HG03139 (cell line): Measurements from ENCODE around the gene MPPED2.
"Not testable (repeated sequence)": the region's sequence is repeated elsewhere in the genome, so short reads cannot be mapped to it uniquely, and the experiment has no call there.

Source experiments
- ATAC-seq: cut with Tn5 transposase; IDR thresholded peaks from one replicate; pipeline ENCODE4 v1.9.1; 2021; ENCODE audit not compliant: unreplicated experiment

MPPED2 gene

DNA sequence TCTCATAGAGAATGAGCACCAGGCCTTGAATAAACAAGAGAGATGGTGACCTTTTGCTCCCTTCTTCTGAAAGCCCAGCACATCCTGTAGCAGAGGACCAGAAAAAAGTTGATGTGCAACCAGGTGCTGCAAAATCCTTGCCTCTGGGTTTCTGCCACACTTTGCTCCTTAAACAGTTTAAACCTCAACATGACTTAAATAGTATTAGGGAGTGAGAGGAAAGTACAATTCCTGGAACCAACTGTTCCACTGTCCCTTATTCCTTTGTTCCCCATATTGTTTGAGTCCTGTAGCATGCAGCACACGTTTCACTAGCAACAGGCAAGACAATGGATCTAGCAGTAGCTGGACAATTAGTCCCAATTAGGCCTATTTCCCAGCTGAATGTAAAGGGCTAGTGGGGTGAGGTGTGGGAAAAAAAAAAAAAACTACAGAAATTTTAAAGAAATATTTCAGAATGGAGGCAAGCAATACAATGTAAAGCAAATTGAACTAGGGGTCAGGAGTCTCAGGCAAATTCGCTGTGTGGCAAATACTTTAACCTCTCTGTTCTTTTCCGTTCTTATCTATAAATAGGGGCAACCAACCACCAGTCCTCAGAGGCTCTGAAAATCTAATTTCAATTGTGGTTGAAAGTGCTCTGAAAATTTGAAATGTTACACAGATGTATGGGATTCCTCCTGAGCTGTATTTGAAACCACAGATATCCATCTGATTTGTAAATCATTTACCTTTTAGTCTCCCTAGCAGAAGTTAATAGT is 6.6 kb downstream of the MPPED2 start:
- ATAC-seq = no peak

DNA sequence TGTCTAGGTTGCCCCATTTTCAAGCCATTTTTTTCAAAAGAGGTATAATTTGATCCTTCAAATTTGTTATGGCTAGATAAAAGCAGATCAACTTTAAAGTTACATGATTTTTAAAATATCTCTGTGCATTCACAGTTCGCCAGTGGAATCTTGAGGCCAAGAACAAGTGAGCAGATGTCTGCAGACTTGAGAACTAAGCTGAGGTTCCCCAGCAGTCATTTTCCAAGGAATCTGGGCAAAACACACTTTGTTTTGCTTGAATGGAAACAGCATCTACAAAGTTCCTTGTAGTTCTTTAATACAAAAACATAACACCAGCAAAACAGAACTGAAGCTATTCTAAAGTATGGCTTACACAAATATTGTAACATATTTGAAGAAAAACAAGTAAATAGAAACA is 7.7 kb downstream of the MPPED2 start:
- ATAC-seq = no peak

DNA sequence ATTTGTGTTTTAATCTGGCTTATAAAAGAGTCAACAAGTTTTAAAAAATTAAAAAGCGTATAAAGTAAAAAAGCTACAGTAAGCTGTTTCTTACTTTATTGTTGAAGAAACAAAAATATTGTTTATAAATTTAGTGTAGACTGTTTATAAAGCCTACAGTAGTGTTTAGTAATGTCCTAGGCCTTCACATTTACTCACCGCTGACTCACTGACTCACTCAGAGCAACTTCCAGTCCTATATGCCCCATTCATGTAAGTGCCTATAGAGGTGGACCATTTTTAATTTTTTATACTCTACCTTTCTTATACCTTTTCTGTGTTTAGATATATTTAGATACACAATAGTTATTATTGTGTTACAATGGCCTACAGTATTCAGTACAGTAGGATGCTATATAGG is 12.2 kb downstream of the MPPED2 start:
- no peak for ATAC-seq

DNA sequence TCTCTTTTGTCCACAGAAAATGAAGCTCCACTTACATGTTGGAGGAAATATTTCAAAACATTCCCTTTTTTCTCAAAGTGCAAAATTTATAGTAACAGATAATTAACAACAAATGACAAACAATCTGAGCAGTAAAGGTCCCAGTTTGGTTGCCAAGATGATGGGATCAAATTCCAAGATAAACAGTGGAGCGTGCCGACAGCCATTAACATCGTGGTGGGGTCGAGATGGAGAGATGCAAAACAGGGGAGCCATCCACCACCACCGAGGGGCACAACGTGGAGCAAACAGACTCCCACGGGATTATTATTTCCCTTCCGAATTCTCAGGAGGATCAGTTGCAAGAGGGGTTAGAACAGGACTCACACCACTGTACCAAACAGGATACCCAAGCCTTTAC is 17.2 kb downstream of the MPPED2 start:
- ATAC-seq = no peak

DNA sequence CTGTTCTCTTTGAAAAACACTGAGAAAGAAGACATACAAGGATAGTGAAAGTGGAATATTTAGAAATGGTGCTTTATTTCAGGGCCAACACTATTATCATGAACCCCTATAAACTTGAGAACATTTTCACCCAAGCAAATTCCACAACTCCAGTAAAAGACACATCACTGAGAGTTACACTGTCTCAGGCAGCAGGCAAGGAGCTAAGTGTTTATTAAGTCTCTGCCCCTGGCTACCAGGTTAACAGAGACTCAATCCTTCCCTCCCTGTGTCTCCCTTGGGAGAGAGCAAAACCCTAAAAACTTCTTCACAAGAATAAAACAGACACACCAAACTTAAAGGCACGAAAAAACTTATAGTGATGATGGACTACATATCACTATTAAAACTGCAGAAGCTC is 18.5 kb downstream of the MPPED2 start:
- no peak for ATAC-seq

DNA sequence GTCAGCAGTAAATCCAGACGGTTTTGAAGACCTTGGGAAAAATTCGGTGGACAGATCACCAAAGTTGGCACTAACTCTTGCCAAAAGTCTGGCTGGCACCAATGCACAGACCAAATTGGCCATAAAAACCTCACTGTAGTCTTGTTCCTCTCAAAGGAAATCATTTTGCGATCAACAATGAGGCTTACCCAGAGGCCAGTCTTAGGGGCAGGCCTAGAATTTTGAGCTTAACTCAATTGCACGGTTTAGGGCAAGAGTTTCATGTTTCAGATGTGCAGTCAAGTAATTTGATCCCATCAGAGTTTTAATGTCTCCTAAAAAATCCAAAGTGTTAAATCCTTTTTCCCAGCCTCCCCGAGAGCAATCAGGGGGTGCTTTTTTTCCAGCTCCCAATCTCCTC is 19.0 kb downstream of the MPPED2 start:
- no peak for ATAC-seq

DNA sequence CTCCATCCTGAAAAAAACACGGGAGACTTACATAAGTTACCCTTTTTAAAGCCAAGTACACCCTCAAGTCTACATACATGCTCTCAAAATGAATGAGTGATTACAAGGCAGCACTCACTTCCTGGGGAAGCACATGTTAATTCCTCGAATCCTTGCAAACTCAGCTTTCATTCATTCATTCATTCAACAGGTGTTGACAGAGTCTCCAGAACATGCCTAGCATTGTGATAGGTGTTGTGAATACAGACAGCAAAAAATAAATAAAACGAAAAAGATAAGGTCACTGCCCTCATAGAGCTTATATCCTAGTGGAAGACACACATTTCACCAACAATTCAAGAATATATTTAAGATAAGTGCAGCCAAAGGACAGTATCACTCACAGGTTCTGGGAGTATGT is 19.7 kb downstream of the MPPED2 start:
- no peak for ATAC-seq

DNA sequence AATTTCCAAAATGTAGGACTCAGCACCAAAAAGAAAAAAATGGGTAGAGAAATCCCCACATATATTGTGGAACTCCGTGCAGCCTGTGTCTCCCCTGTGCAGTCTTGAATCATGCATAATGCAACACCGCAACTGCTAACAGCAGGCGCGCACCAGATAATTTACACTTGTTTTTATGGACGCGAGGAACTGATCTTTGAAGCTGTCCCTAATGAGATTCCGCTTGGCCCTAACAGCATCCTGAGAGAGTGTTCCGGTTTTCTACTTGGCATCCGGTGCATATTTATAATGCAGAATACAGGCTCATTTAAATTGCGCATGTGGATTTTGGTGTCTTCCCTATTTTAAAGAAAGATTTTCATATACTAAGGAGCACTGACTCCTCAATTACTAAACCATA is 21.1 kb downstream of the MPPED2 start:
- no peak for ATAC-seq

DNA sequence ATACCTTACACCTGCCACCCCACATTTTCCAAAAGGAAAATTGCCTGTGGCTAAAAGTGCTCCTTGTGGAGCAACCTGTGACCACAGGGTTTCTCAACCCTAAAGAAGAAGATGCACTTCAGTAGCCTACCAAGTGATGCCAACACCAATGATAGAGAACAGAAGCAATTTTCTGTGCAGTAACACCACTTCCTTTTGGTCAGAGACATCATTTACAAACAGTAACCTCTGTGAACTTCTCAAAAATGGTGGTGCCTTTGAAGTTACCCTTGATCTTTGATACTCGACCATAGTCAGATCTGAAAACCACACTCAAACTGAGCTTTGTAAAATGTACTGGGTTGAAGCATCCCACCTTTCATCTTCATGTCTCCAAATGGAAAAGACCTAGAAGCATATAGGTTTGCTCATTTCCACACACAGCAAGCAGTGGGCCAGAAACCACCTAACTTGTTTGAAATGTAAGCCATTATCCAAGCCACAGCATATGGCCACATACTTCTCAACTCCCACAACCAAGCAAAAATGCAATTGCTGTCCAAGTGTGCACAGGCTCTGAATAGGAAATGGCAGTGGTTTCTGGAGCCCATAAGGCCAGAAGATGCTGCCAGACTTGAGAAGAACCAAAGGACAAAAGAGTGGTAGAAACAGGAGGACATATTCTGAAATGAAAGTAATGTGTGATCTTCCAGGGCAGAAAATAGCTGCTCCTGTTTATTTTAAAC is 24.3 kb downstream of the MPPED2 start:
- no peak for ATAC-seq

DNA sequence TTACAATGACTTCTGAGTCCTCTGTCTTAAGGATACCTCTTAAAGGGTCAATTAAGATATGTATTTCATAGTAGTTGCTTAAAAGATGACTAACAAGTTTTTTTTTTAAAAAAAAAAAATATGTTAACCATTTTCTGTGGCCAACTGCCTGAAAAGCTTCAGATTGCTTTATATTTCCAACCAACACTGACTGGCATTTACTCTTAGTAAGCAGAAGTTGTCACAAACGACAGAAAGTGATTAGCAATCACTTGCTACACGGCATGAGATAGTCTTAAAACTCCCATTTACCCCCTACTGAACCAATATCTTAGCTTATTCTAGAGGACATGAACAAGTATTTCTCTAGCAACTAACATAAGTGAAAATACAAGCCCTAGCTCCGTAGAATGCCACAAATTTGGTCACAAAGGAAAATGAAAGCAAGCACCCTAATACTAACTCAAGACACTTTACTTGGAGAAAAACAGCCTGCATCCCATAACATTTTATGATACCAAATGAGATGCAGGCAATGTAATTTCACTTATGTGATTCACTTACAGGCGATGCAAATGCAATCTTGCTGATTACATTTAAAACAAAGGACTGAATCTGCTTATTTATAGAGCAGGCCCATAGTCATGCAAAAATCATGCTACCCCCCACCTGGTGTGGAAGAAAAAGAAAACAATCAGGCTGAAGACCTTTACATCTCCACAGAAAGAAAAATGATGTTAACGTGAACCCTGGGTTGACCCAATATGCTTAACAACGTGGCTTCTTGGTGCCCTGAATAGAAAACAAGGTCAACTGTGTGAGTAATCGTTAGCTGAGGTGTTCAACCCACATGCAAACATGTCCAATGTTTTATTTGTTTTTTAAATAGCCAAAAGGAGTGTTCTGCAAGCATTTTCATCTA is 25.7 kb downstream of the MPPED2 start:
- ATAC-seq = no peak

DNA sequence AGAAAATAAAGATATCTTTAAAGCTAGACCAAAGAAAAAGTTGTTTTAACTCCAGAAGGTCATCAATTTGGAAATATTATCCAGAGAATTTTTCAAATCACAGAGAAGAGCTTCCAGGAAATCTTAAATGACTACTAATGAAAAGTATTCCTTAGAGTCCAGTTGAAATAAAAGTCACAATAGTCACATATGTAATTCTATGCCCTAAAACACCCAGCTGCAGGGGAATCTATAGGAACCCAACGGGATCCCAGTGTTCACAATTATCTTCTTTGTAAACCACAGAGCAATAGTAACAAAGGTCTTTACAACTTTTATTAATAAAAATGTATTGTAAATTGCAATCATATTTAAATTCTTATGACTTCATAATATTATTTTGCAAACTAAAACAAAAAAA is 27.1 kb downstream of the MPPED2 start:
- ATAC-seq = no peak

DNA sequence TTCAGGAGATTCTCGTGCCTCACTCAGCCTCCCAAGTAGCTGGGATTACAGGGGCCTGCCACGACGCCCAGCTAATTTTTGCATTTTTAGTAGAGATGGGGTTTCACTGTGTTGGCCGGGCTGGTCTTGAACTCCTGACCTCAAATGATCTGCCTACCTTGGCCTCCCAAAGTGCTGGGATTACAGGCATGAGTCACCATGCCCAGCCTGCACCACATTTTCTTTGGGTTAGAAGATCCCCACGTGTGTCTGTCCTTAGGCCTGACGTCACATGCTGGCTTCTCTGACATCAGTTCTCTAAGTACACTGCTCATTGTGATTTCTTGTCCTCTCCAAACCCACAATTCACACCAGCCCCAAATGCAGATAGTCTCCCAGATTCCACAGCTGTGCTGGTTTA is 31.6 kb downstream of the MPPED2 start:
- not testable (repeated sequence) for ATAC-seq

DNA sequence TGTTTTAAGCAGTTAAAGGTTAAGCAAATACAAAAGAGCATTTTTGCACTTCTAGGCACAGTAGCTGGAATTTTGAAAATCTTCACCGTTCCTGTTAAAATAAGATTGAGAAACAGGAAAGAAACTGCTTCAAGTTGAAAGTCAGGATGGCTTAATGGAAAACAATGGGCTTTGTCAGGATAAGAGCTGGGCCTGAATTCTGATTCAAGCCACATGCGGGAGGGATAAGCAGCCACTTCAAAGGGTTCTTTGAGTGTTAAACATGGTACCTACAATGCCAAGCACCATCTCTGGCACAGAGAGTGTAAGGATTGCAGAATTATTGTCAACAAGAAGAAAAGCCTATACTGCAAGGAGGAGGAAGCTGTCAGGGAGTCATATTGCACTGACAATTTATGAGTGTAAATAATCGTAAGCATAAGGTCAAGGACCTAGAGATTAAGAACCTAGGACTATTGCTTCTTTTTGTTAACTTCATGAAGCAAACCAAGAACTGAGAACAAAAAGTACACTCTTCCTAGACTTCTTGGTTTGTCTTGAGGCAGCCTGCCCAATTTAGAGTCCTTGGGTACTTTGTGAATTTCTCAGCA is 32.5 kb downstream of the MPPED2 start:
- ATAC-seq = no peak

DNA sequence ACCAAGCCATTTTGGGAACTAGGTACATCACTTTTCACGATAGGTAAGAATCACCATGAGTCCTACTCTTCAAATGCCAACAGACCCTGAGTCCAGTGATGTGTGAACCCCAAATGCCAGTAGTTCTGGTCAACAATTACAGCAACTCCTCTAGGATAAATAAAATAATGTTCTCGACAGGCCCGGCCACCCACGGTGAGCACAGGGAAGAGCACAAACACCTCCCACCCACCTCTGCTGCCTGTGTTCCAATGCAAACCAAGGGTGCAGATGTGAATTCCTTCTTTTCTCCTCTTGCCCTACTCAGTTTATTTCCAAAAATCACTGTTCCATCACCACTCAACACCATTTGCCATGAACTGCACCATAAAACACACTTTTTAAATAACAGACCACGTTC is 33.3 kb downstream of the MPPED2 start:
- no peak for ATAC-seq

DNA sequence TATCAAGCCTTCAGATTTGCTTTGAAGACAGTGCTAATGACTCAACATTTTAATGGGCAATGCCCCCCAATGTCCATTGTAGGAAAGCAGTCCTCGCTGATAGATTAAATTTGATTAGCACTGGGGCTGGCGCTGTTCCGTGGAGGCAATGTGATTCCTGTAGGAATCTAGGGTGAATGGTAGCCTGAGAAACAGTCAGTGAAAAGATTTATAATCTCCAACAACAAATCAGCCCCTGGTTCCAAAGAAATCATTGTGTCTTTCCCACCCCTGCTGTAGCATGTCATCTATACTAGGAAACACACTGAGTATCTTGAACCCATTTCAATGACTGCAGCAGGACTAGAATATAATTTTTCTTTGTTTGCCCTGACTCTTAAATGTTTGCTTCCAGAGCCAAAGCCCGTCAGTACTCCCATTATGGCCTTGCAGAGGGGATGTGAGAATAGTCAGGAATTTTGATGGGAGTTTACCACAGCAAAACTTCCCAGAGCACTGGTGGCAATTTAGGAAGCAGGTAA is 36.1 kb downstream of the MPPED2 start:
- no peak for ATAC-seq

DNA sequence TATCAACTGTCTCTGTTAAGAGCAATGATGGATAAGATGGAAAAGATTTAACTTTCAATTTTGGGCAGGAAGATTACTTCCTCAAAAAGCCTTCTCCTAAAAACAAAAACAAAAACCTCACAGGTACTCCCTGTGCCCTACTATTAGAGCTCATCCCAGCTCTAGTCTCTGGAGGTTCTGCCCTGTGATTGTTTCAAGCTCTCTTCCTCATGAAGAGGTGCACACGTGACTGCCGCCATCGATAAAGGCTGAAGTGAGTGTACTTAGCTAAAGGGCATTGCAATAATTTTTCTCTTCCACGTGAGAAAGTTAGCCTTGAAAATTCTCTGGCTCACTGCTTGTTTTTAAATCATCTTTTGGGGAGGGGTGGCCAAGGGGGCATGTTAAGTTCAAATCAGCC is 36.6 kb downstream of the MPPED2 start:
- ATAC-seq = no peak

DNA sequence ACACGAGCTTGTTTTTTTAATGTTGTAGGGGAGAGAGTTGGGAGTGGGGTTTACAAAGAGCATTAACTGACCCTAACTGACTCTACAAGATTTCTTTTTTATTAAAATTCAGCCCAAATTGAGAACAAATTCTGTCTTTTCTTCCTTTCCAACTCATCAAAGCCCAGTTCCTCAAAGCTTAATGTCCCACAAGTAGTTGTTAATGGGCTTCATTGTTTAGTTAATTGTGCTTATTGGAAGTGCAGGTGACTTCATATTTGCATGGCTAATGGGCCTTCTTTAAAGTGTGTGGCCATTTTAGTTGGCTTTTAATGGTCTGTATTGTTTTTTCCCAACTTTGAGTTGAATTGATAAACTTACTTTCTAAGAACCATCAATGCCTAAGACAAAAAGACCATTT is 39.8 kb downstream of the MPPED2 start:
- ATAC-seq = no peak

DNA sequence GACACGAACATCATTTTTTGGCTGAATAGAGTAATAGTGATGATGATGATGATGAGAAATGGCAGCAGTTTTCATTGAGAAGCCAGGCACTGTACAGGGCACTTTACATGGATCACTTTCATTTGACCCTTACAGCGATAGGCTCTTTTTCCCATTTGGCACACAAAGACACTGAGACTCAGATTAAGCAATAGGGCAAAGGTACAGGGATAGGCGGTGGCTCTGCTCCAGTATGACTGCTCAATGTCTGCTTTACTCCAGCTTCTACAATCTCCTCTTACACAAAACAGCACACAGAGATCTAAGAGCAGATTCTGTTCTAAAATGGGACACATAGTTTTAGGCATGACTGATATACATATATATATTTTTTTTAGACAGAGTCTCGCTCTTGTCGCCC is 40.6 kb downstream of the MPPED2 start:
- no peak for ATAC-seq

DNA sequence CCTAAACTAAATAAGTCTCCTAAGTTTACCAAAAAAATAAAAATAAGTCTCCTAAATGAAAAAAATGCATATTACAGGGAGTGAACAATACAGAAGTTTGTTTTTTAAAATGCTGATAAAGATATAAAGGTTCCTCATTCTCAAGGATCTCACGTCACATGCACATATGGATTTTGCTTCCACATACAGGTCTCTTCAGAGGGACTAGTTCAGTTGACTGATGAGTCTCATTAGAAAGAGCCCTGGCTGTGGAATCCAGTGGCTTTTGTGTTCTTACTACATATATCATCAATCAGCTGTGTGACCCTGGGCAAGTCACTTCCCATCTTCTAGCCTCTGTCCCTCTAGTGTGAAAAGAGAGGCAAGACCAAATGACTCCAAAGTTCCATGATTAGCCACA is 43.1 kb downstream of the MPPED2 start:
- ATAC-seq = no peak

DNA sequence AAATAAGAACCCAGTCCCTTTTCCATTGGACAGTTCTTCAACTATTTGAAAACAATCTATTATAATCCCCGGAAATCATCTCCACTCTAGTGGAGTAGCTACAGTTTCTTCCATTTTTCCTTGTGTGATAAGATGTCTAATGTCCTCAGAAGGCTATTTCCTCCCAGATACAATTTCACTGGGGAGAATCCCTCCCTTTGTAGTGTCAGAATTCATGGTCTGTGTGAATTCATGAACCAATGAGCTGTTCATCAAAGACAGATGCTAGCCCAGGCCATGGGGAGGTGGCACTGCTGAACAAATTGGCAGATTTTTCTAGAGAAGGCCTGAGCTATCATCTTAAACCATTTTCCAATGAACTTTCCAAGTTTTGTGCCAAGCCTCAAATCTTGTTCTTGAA is 45.4 kb downstream of the MPPED2 start:
- ATAC-seq = no peak

DNA sequence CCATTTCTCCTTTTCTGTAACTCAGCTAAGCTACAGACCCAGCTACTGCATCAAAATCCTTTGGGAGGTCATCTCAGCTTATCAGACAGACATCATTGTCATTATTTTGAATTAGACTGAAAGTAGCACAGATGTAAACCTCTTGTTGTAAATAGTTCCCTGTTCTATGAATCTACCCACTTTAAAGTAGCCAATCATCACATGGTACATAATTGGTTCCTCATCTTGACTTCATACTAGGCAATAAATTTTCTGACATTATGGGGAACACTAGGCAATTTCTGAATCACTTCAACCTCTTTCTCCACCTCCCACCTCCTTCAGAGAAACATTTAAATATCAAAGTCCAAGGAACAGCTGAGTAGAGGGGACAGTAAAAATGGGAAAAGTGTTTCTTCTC is 47.9 kb downstream of the MPPED2 start:
- ATAC-seq = no peak
